Left hindlimb (tissue), 1 donor: ENCODE results near the gene ABCA3.

Source experiments
- DNase-seq: peaks from one replicate; pipeline ENCODE4 v3.0.0-alpha.2; 2018

The ABCA3 gene

DNA sequence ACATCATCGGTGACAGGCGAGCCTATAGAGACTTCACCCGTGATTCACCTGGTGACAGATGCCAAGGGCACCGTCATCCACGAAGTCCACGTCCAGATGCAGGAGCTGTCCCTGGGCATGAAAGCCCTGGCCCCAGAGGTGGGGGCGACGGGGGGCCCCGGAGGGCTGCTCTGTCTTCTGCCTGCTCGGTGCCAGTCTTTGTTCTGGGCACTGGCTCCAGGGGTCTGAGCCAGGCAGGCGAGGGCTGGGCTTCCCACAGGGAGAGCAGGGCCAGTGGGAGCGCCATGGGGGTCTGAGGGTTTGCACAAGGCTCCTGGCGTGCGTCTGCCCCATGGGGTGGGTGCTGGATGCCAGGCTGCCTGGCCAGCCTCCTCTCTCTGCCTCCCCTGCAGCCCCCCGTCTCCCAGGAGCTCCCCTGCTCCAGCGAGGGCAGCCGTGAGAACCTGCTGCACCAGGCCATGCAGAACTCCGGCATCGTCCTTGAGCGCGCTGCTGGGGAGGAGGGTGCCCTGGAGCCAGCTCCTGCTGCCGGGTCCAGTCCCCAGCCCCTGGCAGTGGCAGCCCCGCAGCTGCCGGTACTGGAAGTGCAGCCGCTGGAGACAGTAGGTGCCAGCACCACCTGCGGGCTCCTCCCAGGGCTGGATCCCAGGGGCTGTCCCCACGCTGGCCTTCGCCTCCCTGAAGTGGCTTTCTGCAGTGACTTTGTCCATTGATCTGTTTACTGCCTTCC is 107.3 kb downstream of the ABCA3 start:
- DNase-seq, result no peak

DNA sequence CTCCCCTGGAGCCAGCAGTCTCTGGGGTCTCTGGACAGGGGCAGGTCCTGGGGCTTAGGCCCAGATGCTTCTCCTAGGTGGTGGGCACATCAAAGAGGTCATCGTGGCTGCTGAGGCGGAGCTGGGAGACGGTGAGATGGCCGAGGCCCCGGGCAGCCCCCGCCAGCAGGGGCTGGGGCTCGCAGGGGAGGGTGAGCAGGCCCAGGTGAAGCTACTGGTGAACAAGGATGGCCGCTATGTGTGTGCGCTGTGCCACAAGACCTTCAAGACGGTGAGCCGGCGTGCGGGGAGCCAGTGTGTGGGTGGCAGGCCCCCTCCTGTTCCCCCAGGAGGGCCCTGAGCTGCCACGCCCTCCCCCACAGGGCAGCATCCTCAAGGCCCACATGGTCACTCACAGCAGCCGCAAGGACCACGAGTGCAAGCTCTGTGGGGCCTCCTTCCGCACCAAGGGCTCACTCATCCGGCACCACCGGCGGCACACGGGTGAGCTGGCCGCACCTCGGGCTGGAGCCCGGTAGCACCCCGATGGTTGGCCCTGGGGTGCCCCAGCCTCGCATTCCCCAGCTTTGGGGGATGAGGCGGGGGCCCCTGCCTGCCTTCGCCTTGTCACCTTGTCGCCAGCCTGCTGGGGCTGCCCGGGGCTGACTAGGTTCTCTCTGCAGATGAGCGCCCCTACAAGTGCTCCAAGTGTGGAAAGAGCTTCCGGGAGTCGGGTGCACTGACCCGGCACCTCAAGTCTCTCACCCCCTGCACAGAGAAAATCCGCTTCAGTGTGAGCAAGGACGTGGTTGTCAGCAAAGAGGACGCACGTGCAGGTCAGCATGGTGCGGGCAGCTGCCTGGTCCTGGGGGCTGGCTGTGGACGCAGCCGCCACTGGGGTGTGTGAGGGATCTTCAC is 108.2 kb downstream of the ABCA3 start:
- no peak for DNase-seq

- no peak for DNase-seq
Measured at GRCh38 chr16:2231016-2231931, 109.3 kb downstream of the ABCA3 start.

GRCh38 chr16:2230376-2230775 is 110.2 kb downstream of the ABCA3 start:
- no peak for DNase-seq

- no peak for DNase-seq
Measured at GRCh38 chr16:2229632-2230250, 110.8 kb downstream of the ABCA3 start.

DNA sequence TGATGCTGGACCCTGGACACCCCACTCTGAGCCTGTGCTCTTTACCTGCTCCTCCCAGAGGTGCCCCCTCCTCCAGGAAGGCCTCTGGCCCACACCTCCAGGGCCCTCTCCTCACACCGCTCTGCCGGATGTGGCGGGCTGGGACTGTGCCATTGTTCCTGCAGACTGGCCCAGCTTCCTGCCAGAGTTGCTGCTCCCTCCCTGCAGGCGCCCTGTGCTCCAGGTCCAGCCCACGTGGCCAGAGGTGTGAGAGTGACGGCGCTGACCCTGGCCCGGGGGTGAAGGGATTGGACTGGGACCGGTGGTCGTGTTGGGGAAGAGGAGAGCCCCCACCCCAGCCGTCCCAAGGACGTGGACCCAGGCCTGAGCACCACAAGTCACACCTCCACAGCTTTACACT is 111.4 kb downstream of the ABCA3 start:
- no peak for DNase-seq

DNA sequence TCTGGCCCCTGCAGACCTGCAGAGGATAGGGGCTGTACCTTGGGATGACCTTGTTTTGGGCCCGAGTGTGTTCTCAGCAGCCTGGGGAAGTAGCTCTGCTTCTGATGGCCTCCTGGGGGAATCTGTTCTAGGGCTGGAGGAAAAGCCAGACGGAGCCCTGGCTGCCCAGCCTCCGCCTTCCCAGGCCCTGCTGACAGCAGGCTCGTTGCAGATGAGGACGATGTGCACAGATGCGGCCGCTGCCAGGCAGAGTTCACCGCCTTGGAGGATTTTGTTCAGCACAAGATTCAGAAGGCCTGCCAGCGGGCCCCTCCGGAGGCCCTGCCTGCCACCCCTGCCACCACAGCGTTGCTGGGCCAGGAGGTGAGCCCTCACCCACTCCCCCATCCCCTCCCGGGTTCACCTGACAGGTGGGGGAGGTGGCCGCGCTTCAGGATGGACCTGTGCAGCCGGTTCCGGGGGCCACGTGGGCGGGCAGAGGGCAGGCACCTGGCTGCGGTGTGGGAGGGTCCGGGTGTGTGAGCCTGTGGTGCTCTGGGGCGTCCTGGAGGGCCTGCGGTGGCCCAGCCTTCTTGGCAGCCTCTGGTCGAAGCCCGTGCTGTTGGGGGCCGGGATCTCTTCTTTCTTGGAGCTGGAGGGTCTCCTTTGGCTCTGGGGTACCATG is 112.2 kb downstream of the ABCA3 start:
- no peak for DNase-seq

DNA sequence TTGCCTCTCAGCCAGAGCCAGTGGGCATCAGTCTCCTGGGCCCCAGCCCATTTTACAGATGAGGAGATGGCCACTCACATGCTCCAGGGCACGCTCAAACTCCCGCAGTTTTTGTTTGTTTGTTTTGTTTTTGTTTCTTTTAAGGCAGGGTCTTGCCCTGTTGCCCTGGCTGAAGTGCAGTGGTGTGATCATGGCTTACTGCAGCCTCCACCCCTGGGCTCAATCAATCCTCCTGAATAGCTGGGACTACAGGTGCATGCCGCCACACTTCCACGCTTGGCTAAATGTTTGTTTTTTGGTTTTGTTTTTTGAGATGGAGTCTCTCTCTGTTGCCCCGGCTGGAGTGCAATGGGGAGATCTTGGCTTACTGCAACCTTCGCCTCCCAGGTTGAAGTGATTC is 113.6 kb downstream of the ABCA3 start:
- no peak for DNase-seq

DNA sequence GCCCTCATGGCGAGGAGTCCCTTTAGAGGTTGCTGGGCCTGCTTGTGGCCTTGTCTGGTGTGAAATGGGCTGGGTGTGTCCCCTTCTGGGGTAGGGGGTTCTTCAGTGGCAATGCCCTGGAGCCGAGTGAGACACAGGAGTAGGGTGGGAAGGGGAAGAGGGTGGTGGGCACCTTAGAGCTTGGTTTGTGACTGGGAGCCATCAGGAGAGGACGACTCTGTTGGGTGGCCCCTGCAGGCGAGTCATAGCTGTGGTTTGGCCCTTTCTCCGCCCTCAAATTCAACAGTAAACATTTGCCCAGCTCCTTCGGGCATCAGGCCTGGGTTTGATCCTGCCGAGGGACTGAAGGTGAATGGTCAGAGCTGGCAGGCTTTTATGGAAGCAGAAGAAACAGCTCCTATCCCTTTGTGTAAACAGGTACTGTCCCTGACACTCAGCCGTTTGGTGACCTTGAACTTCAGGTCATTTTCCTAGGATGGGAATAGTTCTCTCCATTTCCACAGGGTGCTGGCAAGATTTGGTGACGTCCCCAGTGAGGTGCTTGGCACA is 114.2 kb downstream of the ABCA3 start:
- no peak for DNase-seq
